Measurements from ENCODE around the gene WDR72.
"Not testable (repeated sequence)": the region's sequence is repeated elsewhere in the genome, so short reads cannot be mapped to it uniquely, and the experiment has no call there.

Gene WDR72

DNA sequence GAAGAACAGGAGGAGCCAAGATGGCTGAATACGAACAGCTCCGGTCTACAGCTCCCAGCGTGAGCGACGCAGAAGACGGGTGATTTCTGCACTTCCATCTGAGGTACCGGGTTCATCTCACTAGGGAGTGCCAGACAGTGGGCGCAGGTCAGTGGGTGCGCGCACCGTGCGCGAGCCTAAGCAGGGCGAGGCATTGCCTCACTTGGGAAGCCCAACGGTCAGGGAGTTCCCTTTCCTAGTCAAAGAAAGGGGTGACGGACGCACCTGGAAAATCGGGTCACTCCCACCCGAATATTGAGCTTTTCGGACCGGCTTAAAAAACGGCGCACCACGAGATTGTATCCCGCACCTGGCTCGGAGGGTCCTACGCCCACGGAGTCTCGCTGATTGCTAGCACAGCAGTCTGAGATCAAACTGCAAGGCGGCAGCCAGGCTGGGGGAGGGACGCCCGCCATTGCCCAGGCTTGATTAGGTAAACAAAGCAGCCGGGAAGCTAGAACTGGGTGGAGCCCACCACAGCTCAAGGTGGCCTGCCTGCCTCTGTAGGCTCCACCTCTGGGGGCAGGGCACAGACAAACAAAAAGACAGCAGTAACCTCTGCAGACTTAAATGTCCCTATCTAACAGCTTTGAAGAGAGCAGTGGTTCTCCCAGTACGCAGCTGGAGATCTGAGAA lies 218.7 kb downstream of the WDR72 start:
- not testable (repeated sequence) for DNase-seq (ENCODE audit: insufficient read length, low spot score); FAIRE-seq

GRCh38 chr15:53539878-53540277 lies 219.6 kb downstream of the WDR72 start:
- no peak for FAIRE-seq
- DNase-seq (ENCODE audit: insufficient read length, low spot score): no peak

GRCh38 chr15:53536479-53537120 lies 222.9 kb downstream of the WDR72 start:
- FAIRE-seq (no peak), DNase-seq (ENCODE audit: insufficient read length, low spot score) (no peak)

DNA sequence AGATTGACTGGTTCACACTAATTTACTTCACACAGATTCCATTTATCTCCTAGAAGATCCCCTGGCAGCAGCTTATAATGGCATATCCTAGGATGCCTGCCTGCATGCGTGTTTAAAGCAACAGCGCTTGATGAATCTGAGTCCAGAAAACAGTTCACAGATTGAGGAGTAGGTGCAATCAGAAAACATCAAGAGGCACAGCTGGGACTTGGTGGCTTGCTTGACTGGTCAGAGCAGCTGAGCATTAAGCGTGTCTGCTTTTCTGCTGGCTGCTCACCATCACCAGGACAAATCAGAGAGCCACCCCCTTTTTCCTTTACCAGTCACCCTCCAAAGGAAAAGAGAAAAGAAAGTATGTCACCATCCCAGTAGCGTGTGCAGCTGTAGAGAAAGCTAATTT lies 223.6 kb downstream of the WDR72 start:
- no peak for FAIRE-seq
- no peak for DNase-seq (ENCODE audit: insufficient read length, low spot score)

DNA sequence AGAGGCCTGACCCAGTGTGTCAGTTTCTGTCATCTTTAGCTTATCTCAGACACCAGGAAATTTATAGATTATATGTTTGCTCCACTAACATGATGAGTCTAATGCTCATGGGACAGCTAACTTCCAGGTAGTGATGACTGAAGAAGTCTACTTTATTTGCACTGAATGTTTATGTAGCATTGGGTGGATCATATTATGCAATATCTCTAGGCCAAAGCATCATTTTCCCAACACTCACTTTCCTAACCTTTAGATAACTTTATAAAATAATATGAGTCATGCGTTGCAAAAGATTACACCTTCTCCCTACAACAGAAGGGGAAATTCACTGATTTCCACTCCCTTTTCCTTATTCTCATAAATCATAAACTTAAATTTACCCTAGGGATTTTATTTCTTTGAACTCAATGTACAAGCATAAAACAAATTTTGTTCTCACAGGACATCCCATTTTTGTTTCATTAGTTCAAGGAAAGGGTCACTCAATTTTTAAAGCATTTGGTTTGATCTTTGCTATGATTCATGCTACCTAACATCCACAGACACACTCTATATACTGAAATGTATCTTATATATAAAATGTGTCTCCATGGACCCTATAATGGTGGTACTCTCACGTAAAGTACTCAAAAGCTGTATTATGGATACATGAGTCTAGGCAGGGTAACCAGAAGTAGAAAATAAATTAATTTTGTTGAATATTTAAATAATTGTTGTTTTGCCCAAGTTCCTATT lies 225.2 kb downstream of the WDR72 start:
- DNase-seq (ENCODE audit: insufficient read length, low spot score) (no peak), FAIRE-seq (no peak)

DNA sequence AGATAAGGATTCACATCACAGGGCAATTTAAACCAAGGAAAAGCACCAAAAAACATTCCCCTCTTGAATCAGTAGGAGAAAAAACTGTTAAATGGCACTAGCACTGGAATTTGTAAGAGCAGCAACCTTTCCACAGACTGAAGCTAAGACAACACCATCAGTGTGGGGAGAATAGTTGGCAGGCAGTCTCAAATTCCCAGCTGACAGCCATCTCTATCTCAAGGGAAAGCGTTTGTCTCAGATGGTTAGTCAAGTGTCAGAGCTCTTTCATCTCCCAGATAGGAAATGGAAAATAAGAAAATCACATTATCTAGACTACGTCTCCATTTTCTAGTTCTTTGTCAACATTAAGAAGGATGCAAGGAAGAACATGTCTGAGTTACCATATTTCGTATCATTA lies 228.7 kb downstream of the WDR72 start:
- no peak for FAIRE-seq
- DNase-seq (ENCODE audit: insufficient read length, low spot score): no peak

GRCh38 chr15:53527996-53528395 lies 231.5 kb downstream of the WDR72 start:
- FAIRE-seq (no peak), DNase-seq (ENCODE audit: insufficient read length, low spot score) (no peak)

DNA sequence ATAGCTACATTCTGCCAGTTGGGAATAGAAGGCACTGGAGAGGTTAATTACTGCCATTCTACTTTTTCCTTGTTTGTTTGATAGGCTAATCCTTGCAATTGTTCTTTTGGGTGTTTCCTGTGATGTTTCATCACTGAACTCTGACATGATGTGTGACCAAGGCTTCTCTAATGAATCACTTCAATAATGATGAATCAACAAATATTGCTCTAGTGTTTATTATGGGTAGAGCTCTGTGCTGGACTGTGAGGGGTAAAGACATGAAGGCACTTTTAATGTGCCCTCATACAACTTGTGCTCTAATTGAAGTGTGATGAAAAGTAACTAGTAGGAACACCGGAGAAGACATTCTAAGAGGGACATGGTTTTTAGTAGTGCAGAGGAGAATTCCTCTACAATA lies 233.6 kb downstream of the WDR72 start:
- DNase-seq (ENCODE audit: insufficient read length, low spot score) (no peak), FAIRE-seq (no peak)

- no peak for DNase-seq (ENCODE audit: insufficient read length, low spot score)
- FAIRE-seq: no peak
Observed at GRCh38 chr15:53522991-53523390, 236.5 kb downstream of the WDR72 start.

DNA sequence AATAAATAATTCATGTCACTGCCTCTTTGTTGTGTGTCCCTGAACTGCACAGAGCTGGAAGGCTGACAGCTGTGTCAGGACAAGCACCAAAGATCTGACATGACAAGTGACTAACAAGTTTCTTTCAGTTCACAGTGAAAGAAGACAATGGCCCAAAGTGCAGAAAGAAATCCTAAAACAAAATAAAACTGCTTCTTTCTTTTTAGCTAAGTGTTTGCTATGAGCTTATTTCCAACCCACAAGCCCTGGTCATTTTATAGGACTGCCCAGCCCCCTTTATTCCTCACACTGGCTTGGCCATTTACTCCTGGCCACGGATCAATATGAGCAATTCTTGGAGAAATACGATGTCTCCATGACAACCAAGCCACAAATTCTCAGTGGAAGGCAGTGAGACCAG lies 238.5 kb downstream of the WDR72 start:
- FAIRE-seq (no peak), DNase-seq (ENCODE audit: insufficient read length, low spot score) (no peak)

GRCh38 chr15:53513431-53513830 lies 246.0 kb downstream of the WDR72 start:
- no peak for DNase-seq (ENCODE audit: insufficient read length, low spot score)
- no peak for FAIRE-seq

DNA sequence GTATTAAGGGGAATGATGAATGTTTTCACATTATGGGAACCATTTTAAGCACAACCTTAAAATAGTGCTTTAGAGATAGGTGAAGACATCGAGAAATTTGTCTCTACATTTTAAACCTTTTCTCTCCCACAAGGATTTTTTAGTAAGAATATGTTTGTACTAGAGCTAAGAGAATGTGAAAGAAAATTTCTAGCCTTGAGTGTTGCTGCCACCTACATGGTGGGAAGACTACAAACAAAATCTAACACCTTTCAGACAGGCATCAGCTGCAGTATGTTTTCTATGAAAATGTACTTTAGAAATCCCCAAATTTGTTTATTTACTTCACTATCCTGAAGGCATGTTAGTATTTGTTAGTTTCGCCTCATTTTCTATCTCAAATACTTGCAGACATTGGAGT lies 247.4 kb downstream of the WDR72 start:
- FAIRE-seq (no peak), DNase-seq (ENCODE audit: insufficient read length, low spot score) (no peak)

GRCh38 chr15:53511175-53511574 lies 248.3 kb downstream of the WDR72 start:
- DNase-seq (ENCODE audit: insufficient read length, low spot score) (no peak), FAIRE-seq (no peak)

DNA sequence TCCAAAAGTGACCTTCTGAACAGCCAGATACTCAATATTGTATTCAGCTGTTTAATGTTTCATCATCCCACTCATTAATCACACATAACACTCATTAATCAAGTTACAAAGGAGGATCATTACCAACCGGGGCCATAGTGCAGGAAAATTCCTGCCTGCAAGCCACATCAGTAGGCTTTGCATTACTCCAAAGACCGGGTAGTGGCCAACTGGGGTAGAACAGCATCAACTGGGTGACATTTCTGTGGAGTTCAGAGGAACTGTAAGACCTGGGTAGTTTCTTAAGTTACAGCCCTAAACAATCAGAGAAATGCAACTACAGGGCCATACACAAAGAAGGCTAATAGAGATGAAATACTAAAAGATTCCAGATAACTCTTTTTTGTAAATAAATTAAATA lies 253.1 kb downstream of the WDR72 start:
- DNase-seq (ENCODE audit: insufficient read length, low spot score) (no peak), FAIRE-seq (no peak)

DNA sequence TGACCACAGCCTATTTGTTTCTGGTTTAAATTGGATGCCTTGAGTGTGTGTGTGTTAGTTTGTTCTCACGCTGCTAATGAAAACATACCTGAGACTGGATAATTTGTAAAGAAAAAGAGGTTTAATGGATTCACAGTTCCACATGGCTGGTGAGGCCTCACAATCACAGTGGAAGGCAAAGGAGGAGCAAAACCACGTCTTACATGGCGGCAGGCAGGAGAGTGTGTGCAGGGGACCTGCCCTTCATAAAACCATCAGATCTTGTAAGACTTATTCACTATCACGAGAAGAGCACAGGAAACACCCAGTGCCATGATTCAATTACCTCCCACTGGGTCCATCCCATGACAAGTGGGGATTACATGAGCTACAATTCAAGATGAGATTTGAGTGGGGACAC lies 260.5 kb downstream of the WDR72 start:
- DNase-seq (ENCODE audit: insufficient read length, low spot score): no peak

GRCh38 chr15:53490341-53490740 lies 269.1 kb downstream of the WDR72 start:
- FAIRE-seq (no peak), DNase-seq (ENCODE audit: insufficient read length, low spot score) (no peak)

More for the DNA sequence above, 260.5 kb downstream of the WDR72 start:
- no peak for FAIRE-seq

- no peak for DNase-seq (ENCODE audit: insufficient read length, low spot score)
- no peak for FAIRE-seq
Observed at GRCh38 chr15:53482055-53482454, 277.4 kb downstream of the WDR72 start.

DNA sequence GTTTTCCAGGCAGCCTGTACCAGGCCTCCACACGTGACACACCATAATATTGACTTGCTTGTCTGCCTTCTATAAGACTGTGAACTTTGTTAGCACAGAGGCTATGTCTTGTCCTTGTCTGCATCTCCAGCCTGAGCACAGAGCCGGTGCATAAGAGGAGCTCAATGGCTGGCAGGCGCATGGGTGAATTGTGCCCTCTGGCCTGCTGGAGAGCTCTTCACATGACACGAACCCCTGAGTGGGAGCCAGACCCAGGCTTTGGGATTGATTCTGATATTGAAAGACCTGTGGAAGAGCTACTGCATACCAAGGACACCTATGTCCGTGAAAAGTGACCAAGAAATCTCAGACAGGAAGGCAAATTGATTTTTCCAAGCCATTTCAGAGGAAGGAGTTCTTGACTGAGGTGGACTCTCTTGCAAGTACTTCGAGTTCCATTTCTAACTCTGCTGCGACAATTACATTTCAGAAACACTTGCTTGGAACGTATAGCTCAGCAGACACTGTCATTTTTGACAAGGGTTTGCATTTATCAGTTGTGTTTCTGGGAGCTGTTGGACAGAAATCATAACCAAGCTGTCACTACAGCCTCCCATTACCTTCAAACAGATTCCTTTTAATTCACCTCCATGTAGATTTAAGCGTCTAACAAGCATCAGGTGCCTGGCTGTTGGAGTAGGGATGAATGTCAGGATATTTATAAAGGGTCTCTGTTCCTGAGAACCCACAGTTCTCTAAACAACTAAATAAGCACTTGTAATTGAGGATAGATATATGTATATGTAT lies 281.3 kb downstream of the WDR72 start:
- FAIRE-seq (no peak), DNase-seq (ENCODE audit: insufficient read length, low spot score) (no peak)

DNA sequence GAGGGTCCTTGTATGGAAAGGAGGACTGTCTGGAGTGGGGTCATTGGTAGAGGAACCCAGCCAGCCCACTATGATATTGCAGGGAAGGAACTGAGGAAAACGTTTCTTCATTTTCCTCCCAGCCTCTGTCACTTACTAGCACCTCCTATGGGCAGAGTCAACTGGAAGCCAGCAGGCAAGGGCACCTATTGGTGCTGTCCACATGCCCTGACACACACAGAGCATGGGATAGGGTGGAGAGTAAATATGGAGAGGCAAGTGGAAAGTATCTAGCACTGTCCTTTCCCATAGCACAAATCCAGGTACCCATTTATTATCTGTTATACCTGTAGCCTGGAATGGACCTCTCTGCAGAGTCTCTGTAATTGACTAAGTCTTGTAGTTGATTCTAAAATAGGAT lies 285.6 kb downstream of the WDR72 start:
- FAIRE-seq (no peak), DNase-seq (ENCODE audit: insufficient read length, low spot score) (no peak)

DNA sequence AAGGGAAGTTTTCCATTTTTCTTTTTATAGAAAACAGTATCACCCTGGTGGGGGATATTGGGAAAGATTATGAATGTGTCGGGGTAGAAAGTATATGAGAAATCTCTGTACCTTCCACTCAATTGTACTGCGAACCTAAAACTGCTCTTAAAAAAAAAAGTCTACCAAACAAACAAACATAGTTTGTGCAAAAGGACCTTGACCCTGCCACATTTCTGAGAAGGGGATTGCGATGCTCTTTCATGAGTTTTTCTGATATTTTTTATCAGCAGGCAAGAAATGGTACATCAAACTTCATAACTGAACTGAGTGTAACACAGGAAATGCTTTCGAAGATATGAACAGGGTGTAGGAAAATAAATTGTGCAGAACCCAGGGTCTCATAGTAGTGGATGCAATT lies 286.0 kb downstream of the WDR72 start:
- DNase-seq (ENCODE audit: insufficient read length, low spot score) (no peak), FAIRE-seq (no peak)

DNA sequence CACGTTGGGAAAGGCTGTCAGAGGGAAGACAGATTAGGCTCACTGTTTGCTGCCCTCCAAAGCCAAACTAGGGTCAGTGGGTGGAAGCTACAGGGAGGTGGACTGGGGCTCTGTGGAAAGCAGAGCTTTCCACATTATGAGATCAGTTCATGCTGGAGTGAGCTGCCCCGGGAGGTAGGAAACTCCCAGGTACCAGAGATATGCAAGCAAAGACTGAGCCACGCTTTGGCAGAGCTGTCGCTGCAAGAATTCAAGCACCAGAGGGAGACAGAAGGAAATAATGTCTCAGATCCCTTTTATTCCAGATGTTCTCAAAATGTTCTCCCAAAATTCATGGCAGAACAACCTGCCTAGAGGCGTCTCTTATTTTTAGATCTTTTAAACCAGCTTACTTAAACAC lies 286.6 kb downstream of the WDR72 start:
- no peak for FAIRE-seq
- DNase-seq (ENCODE audit: insufficient read length, low spot score): no peak

Data from HTR-8/SVneo (cell line).